ENCODE measurements around the gene C11orf21.

GRCh38 chr11:2310073-2310785, 8.5 kb upstream of the C11orf21 start:
- no peak for TF ChIP-seq POLR2AphosphoS5 (IDR thresholded peaks at IDR 0.05)
- no peak for TF ChIP-seq CTCF (IDR thresholded peaks at IDR 0.05)
- no peak for TF ChIP-seq EP300 (IDR thresholded peaks at IDR 0.05)
